Progenitor cell of endocrine pancreas (in vitro differentiated cells): ENCODE measurements around the gene RABL6. TPM values are rescaled to one million over a fixed set of nuclear protein-coding genes. Genes with fewer than 3 reads are reported as not detected.

Experiments used
- microRNA-seq: library from miRNA; unstranded; fragments of <30 nt; microRNA quantifications from one replicate; pipeline ENCODE4 v1.1.0, GENCODE V29; 2020; ENCODE audit warnings: borderline number of aligned reads; ENCODE audit not compliant: unreplicated experiment
- total RNA-seq: library from RNA; stranded (reverse); gene quantifications from 2 replicates; pipeline ENCODE4 v1.2.1, GENCODE V29; 2021

RABL6 gene
- total RNA-seq, 1 donor from 2014 or later, result 129 TPM

Small RNAs within 50 kb of the gene (microRNA-seq; reads per million reads assigned to microRNA genes)
- gene MIR4292 (not detected), gene MIR4479 (4.8 reads per million)

Other genes starting within 250 kb of the RABL6 start
- 13.5 and 16.3 TPM in 2 replicates for gene EGFL7, start 145.0 kb upstream of the RABL6 start, total RNA-seq
- gene AGPAT2, start 120.5 kb upstream of the RABL6 start, total RNA-seq, result 27.7 and 28.0 TPM in 2 replicates
- gene DIPK1B, start 95.4 kb upstream of the RABL6 start, total RNA-seq, result 51.3 and 52.9 TPM in 2 replicates
- gene LCN10, start 65.0 kb upstream of the RABL6 start, total RNA-seq, result 0.42 TPM in 1 of 2 replicates, not detected in the other
- gene LCN6, start 59.4 kb upstream of the RABL6 start, total RNA-seq, result not detected in 2 replicates
- gene LCN8, start 49.7 kb upstream of the RABL6 start, total RNA-seq, result not detected in 2 replicates
- not detected in 2 replicates for gene LCN15, start 43.4 kb upstream of the RABL6 start, total RNA-seq
- gene TMEM141, start 16.6 kb upstream of the RABL6 start, total RNA-seq, result 57.8 and 62.2 TPM in 2 replicates
- 9.0 and 9.5 TPM in 2 replicates for gene CCDC183, start 11.6 kb upstream of the RABL6 start, total RNA-seq
- gene AJM1, start 34.5 kb downstream of the RABL6 start, total RNA-seq, result 5.1 and 5.8 TPM in 2 replicates
- 168 and 169 TPM in 2 replicates for gene PHPT1, start 41.5 kb downstream of the RABL6 start, total RNA-seq
- gene MAMDC4, start 44.4 kb downstream of the RABL6 start, total RNA-seq, result 36.7 and 40.0 TPM in 2 replicates
- 297 and 310 TPM in 2 replicates for gene EDF1, start 58.4 kb downstream of the RABL6 start, total RNA-seq
- 23.4 and 23.8 TPM in 2 replicates for gene TRAF2, start 78.6 kb downstream of the RABL6 start, total RNA-seq
- gene FBXW5, start 136.8 kb downstream of the RABL6 start, total RNA-seq, result 77.3 and 77.7 TPM in 2 replicates
- gene C8G, start 137.3 kb downstream of the RABL6 start, total RNA-seq, result 1.1 and 2.8 TPM in 2 replicates
- gene LCN12, start 144.3 kb downstream of the RABL6 start, total RNA-seq, result 14.7 and 16.2 TPM in 2 replicates
- gene PTGDS, start 169.6 kb downstream of the RABL6 start, total RNA-seq, result not detected in 2 replicates
- gene LCNL1, start 175.0 kb downstream of the RABL6 start, total RNA-seq, result not detected in 2 replicates
- 54.9 and 57.1 TPM in 2 replicates for gene PAXX, start 184.5 kb downstream of the RABL6 start, total RNA-seq
- 0.64 TPM in 1 of 2 replicates, not detected in the other for gene CLIC3, start 188.6 kb downstream of the RABL6 start, total RNA-seq
- gene ABCA2, start 220.3 kb downstream of the RABL6 start, total RNA-seq, result 26.4 and 30.1 TPM in 2 replicates
- not detected in 2 replicates for gene FUT7, start 224.1 kb downstream of the RABL6 start, total RNA-seq
- 62.0 and 73.2 TPM in 2 replicates for gene NPDC1, start 238.2 kb downstream of the RABL6 start, total RNA-seq
- gene ENTPD2, start 246.1 kb downstream of the RABL6 start, total RNA-seq, result 0.19 and 0.51 TPM in 2 replicates